A549 (cell line): ENCODE measurements around the gene INHA.

Experiments used
- BHLHE40 ChIP-seq: IDR thresholded peaks from 2 replicates; pipeline ENCODE4 v1.6.1; 2012; ENCODE audit warnings: low read depth, low read length, inconsistent platforms
- EP300 ChIP-seq, 2 experiments: fragments of >200 bp; sonication (Bioruptor Twin); formaldehyde crosslinking; IDR thresholded peaks; 2 replicates in 1 of 2; 3 replicates in 1 of 2; pipeline ENCODE4 v1.6.1; 2016 to 2017
- JUN ChIP-seq, 2 experiments: fragments of >200 bp; sonication (Bioruptor Twin); formaldehyde crosslinking; IDR thresholded peaks; 2 replicates in 1 of 2; 3 replicates in 1 of 2; pipeline ENCODE4 v1.6.1; 2016 to 2017
- JUNB ChIP-seq: fragments of >200 bp; sonication (Bioruptor Twin); formaldehyde crosslinking; IDR thresholded peaks from 2 replicates; pipeline ENCODE4 v1.6.1; 2016
- KDM5A ChIP-seq: fragments of 200-600 bp; sonication (generic); IDR thresholded peaks from 2 replicates; pipeline ENCODE4 v1.6.1; 2016; ENCODE audit warnings: antibody characterized with exemption, mild to moderate bottlenecking
- MAFK ChIP-seq: fragments of 450-650 bp; IDR thresholded peaks from 2 replicates; pipeline ENCODE4 v1.6.1; 2014; ENCODE audit not compliant: partially characterized antibody
- MAZ ChIP-seq: fragments of 150-350 bp; IDR thresholded peaks from 2 replicates; pipeline ENCODE4 v1.6.1; 2014; ENCODE audit warnings: antibody characterized with exemption, low read depth, low read length, borderline replicate concordance
- POLR2A ChIP-seq: IDR thresholded peaks from 2 replicates; pipeline ENCODE4 v1.6.1; 2012; ENCODE audit warnings: mild to moderate bottlenecking, low read length
- RAD21 ChIP-seq, 2 experiments: fragments of >200 bp in 1 of 2; sonication (Bioruptor Twin) in 1 of 2; formaldehyde crosslinking in 1 of 2; IDR thresholded peaks in 1 of 2; conservative IDR thresholded peaks in 1 of 2; 2 replicates in 1 of 2; 3 replicates in 1 of 2; pipeline ENCODE4 v1.6.1; 2012 to 2018; ENCODE audit warnings: inconsistent platforms in 1 of 2
- TF ChIP-seq, protein P1 (sequence below): IDR thresholded peaks from 2 replicates; pipeline ENCODE4 v1.6.1; 2012
- TF ChIP-seq, protein P2 (sequence below): fragments of >200 bp; sonication (Bioruptor Twin); formaldehyde crosslinking; IDR thresholded peaks from 3 replicates; pipeline ENCODE4 v1.5.1; 2016
- TF ChIP-seq, protein P3 (sequence below): fragments of 150-350 bp; IDR thresholded peaks from 2 replicates; pipeline ENCODE4 v1.6.1; 2014; ENCODE audit warnings: low read depth, mild to moderate bottlenecking, low read length
- TF ChIP-seq, protein P4 (sequence below): fragments of 200-600 bp; sonication (generic); IDR thresholded peaks from 2 replicates; pipeline ENCODE4 v1.6.1; 2016; ENCODE audit warnings: antibody characterized with exemption, mild to moderate bottlenecking, moderate library complexity
- TF ChIP-seq, protein P5 (sequence below): IDR thresholded peaks from 2 replicates; pipeline ENCODE4 v1.6.1; 2012; ENCODE audit warnings: low read depth, borderline replicate concordance

DNA sequence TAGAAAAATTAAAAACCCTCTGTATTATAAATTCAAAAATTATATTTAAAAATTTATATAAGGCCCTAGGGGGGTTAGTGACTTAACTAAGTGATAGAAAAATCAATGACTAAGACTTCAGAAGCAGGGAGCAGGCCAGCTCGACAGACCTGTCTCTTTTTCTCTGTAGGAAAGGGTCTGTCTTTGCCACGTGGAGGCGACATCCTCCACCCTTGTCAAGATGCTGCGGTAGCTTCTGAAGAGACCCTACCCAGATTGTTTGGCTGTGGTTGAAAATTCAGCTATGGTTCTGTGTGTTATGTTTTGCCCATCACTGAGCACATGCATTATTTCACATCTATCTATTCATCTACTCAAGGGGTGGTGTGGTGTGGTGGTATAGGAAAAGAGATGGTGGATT, 47.1 kb downstream of the INHA start:
- TF ChIP-seq, protein P1, sequence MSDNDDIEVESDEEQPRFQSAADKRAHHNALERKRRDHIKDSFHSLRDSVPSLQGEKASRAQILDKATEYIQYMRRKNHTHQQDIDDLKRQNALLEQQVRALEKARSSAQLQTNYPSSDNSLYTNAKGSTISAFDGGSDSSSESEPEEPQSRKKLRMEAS: no peak
- TF ChIP-seq EP300 (IDR thresholded peaks at IDR 0.05): no peak
- TF ChIP-seq, protein P2, sequence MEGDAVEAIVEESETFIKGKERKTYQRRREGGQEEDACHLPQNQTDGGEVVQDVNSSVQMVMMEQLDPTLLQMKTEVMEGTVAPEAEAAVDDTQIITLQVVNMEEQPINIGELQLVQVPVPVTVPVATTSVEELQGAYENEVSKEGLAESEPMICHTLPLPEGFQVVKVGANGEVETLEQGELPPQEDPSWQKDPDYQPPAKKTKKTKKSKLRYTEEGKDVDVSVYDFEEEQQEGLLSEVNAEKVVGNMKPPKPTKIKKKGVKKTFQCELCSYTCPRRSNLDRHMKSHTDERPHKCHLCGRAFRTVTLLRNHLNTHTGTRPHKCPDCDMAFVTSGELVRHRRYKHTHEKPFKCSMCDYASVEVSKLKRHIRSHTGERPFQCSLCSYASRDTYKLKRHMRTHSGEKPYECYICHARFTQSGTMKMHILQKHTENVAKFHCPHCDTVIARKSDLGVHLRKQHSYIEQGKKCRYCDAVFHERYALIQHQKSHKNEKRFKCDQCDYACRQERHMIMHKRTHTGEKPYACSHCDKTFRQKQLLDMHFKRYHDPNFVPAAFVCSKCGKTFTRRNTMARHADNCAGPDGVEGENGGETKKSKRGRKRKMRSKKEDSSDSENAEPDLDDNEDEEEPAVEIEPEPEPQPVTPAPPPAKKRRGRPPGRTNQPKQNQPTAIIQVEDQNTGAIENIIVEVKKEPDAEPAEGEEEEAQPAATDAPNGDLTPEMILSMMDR: no peak
- TF ChIP-seq, protein P3, sequence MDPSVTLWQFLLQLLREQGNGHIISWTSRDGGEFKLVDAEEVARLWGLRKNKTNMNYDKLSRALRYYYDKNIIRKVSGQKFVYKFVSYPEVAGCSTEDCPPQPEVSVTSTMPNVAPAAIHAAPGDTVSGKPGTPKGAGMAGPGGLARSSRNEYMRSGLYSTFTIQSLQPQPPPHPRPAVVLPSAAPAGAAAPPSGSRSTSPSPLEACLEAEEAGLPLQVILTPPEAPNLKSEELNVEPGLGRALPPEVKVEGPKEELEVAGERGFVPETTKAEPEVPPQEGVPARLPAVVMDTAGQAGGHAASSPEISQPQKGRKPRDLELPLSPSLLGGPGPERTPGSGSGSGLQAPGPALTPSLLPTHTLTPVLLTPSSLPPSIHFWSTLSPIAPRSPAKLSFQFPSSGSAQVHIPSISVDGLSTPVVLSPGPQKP: no peak
- TF ChIP-seq JUN (IDR thresholded peaks at IDR 0.05): no peak
- TF ChIP-seq, protein P4, sequence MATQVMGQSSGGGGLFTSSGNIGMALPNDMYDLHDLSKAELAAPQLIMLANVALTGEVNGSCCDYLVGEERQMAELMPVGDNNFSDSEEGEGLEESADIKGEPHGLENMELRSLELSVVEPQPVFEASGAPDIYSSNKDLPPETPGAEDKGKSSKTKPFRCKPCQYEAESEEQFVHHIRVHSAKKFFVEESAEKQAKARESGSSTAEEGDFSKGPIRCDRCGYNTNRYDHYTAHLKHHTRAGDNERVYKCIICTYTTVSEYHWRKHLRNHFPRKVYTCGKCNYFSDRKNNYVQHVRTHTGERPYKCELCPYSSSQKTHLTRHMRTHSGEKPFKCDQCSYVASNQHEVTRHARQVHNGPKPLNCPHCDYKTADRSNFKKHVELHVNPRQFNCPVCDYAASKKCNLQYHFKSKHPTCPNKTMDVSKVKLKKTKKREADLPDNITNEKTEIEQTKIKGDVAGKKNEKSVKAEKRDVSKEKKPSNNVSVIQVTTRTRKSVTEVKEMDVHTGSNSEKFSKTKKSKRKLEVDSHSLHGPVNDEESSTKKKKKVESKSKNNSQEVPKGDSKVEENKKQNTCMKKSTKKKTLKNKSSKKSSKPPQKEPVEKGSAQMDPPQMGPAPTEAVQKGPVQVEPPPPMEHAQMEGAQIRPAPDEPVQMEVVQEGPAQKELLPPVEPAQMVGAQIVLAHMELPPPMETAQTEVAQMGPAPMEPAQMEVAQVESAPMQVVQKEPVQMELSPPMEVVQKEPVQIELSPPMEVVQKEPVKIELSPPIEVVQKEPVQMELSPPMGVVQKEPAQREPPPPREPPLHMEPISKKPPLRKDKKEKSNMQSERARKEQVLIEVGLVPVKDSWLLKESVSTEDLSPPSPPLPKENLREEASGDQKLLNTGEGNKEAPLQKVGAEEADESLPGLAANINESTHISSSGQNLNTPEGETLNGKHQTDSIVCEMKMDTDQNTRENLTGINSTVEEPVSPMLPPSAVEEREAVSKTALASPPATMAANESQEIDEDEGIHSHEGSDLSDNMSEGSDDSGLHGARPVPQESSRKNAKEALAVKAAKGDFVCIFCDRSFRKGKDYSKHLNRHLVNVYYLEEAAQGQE: no peak
- no peak for TF ChIP-seq MAFK
- TF ChIP-seq POLR2A: no peak
- no peak for TF ChIP-seq MAZ
- TF ChIP-seq KDM5A: no peak
- TF ChIP-seq, protein P5, sequence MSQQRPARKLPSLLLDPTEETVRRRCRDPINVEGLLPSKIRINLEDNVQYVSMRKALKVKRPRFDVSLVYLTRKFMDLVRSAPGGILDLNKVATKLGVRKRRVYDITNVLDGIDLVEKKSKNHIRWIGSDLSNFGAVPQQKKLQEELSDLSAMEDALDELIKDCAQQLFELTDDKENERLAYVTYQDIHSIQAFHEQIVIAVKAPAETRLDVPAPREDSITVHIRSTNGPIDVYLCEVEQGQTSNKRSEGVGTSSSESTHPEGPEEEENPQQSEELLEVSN: no peak
- TF ChIP-seq JUNB: no peak
- TF ChIP-seq RAD21 (conservative IDR thresholded peaks at IDR 0.05 in 1 of 2, IDR thresholded peaks at IDR 0.05 in 1 of 2): no peak
- TF ChIP-seq BHLHE40: no peak
